ENCODE measurements around the gene PTPRT.

DNA sequence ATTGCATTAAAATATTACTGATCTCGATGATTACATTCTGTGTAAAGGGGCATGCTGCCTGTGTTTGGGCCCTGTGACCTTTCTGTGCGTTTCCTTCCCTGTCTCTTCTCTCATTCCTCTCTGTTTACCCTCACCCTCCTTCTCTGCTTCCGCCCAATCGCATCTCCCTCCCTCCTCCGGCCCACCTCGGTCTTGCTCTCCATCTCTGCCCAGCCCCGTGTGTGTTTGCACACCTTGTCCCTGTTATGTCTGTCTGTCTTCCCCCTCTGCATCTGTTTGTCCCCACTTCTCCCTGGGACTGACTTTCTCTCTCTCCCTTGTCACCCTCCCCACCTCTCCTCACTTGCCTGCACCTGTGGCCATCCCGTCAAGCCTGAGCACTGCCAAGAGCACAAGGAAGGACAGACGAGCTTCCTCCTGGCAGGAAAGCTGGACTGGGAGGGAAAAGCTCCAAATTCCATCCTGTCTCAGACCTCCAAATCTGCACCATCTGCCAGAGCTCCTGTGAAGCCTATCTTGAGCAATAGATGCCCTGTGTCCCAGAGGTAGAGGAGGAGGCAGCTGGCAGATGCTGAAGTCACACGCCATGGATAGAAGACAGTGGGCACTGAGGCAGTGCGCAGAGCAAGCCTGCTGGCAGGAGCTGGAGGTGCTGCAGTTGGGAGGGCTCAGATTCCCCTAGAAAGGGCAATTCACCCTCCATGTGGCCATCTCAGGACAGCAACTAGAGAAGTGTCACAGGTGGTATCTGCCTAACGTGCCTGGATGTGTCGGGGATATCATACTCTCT is 172.3 kb downstream of the PTPRT start:
- TF ChIP-seq CTCF (IDR thresholded peaks at IDR 0.05) (no peak), POLR2AphosphoS5 (IDR thresholded peaks at IDR 0.05; ENCODE audit: low read depth, low read length) (no peak), REST (IDR thresholded peaks at IDR 0.05; ENCODE audit: insufficient read depth in 1 of 2, low read depth in 2 of 2, low read length in 1 of 2) (no peak), SIN3A (IDR thresholded peaks at IDR 0.05; ENCODE audit: borderline replicate concordance, insufficient read depth, low read depth, low read length) (no peak), TCF7L2 (IDR thresholded peaks at IDR 0.05; ENCODE audit: low read depth, low read length) (no peak)

All from Panc1 (cell line).